Activated CD8-positive, alpha-beta T cell treated with anti-CD3 and anti-CD28 coated beads for 36 hours (primary cell): ENCODE results near the gene UBQLN4. TPM values are rescaled to one million over a fixed set of nuclear protein-coding genes. Genes with fewer than 3 reads are reported as not detected.
"Not testable (repeated sequence)": the region's sequence is repeated elsewhere in the genome, so short reads cannot be mapped to it uniquely, and the experiment has no call there.

Source experiments
- ATAC-seq: fragments of 200-7000 bp; cut with Tn5 transposase; one replicate; pipeline ENCODE4 v1.10.0; 2021; ENCODE audit warnings: mild to moderate bottlenecking, moderate library complexity
- CTCF ChIA-PET: fragments of 350-600 bp; sonication (Branson Sonifier 250); formaldehyde crosslinking; loops from one replicate; lab custom pipeline; 2021; ENCODE audit warnings: antibody characterized with exemption; lab: Charles Lee
- POLR2A ChIA-PET: fragments of 350-600 bp; sonication (Branson Sonifier 250); formaldehyde crosslinking; loops from one replicate; lab custom pipeline; 2021; ENCODE audit warnings: antibody characterized with exemption; lab: Charles Lee
- DNase-seq: peaks from one replicate; pipeline ENCODE4 v3.0.0-alpha.2; 2020
- H3K27ac Mint-ChIP-seq: one replicate; pipeline ENCODE4 v1.8.0; 2021; ENCODE audit warnings: mild to moderate bottlenecking, mixed read lengths
- H3K27me3 Mint-ChIP-seq: one replicate; pipeline ENCODE4 v1.8.0; 2021; ENCODE audit warnings: mixed read lengths
- H3K36me3 Mint-ChIP-seq: one replicate; pipeline ENCODE4 v1.8.0; 2021; ENCODE audit warnings: low read depth, mixed read lengths
- H3K4me1 Mint-ChIP-seq: one replicate; pipeline ENCODE4 v1.8.0; 2021; ENCODE audit warnings: low read depth, mixed read lengths
- H3K4me3 Mint-ChIP-seq: one replicate; pipeline ENCODE4 v1.8.0; 2021; ENCODE audit warnings: mild to moderate bottlenecking, moderate library complexity, mixed read lengths
- H3K9me3 Mint-ChIP-seq: one replicate; pipeline ENCODE4 v1.8.0; 2021; ENCODE audit warnings: mixed read lengths
- CTCF ChIP-seq: fragments of 200-600 bp; IDR thresholded peaks from one replicate; pipeline ENCODE4 v1.8.0; 2022; ENCODE audit warnings: antibody characterized with exemption, mild to moderate bottlenecking
- intact Hi-C: fragments of 100-400 bp; cut with micrococcal nuclease; formaldehyde crosslinking; loops from one replicate; pipeline ENCODE4 v1.10.0; 2022
- total RNA-seq, 2 experiments: library from RNA; stranded (reverse); gene quantifications; one replicate each; pipeline ENCODE4 v1.2.3, GENCODE V29; 2021

UBQLN4 gene
- total RNA-seq, 2 experiments from 2014 or later, result 36.9 to 39.8 TPM

- Mint-ChIP-seq H3K4me3 (no peak overlapping the region), H3K36me3 (peaks cover 35% of the 10 kb centered on the region), H3K4me1 (peaks cover 3% of the 10 kb centered on the region), H3K9me3 (no peaks in the 10 kb centered on the region), H3K27me3 (no peaks in the 10 kb centered on the region), H3K27ac (no peak overlapping the region)
- DNase-seq (no peak), ATAC-seq (no peak)
- intact Hi-C loops, result no loop called here
- POLR2A ChIA-PET, result interaction anchor here (0.6 kb wide), 1 partner anchor 109 kb away, joined by 4 read pairs; no protein-coding TSS in a partner anchor
- CTCF ChIA-PET, result interaction anchor here (0.6 to 1.5 kb wide), 9 partner anchors 8 to 633 kb away, joined by 3 to 4 read pairs (median 3); partner anchors contain the start of genes RAB25 and UBQLN4
- TF ChIP-seq CTCF, result no peak
Measured at GRCh38 chr1:156045076-156045475, 8.5 kb downstream of the UBQLN4 start.

- ATAC-seq, result no peak
- Mint-ChIP-seq H3K27me3 (no peaks in the 10 kb centered on the region), H3K36me3 (peaks cover 27% of the 10 kb centered on the region), H3K27ac (no peak overlapping the region), H3K9me3 (no peaks in the 10 kb centered on the region), H3K4me3 (no peak overlapping the region), H3K4me1 (peaks cover 3% of the 10 kb centered on the region)
- TF ChIP-seq CTCF, result no peak
- intact Hi-C loops, result no loop called here
- POLR2A ChIA-PET, result interaction anchor here (0.8 to 2.1 kb wide), 2 partner anchors 23 to 480 kb away, joined by 3 to 5 read pairs; no protein-coding TSS in a partner anchor
- CTCF ChIA-PET, result no interaction called here
- no peak for DNase-seq
Measured at GRCh38 chr1:156042828-156043227, 10.8 kb downstream of the UBQLN4 start.

GRCh38 chr1:156034991-156035390 lies 18.6 kb downstream of the UBQLN4 start:
- H3K36me3 Mint-ChIP-seq, ATAC-seq, H3K9me3 Mint-ChIP-seq, intact Hi-C loops, H3K27ac Mint-ChIP-seq, H3K27me3 Mint-ChIP-seq, H3K4me1 Mint-ChIP-seq, DNase-seq, H3K4me3 Mint-ChIP-seq, POLR2A ChIA-PET: not testable (repeated sequence)
- CTCF ChIA-PET, result interaction anchor here (1.0 kb wide), 1 partner anchor 10 kb away, joined by 4 read pairs; no protein-coding TSS in a partner anchor

- CTCF ChIA-PET, result interaction anchor here (1.3 kb wide), 1 partner anchor 33 kb away, joined by 5 read pairs; no protein-coding TSS in a partner anchor
- no peaks in the 10 kb centered on the region for H3K4me1 Mint-ChIP-seq
Measured at GRCh38 chr1:156033011-156033410, 20.6 kb downstream of the UBQLN4 start.

GRCh38 chr1:156026588-156026987 lies 27.0 kb downstream of the UBQLN4 start:
- Mint-ChIP-seq H3K27me3 (peaks cover 5% of the 10 kb centered on the region), H3K27ac (no peak overlapping the region), H3K9me3 (no peaks in the 10 kb centered on the region), H3K4me3 (no peak overlapping the region), H3K4me1 (peaks cover 4% of the 10 kb centered on the region), H3K36me3 (no peaks in the 10 kb centered on the region)
- ATAC-seq (peak; percentile 46), DNase-seq (no peak)
- POLR2A ChIA-PET, result no interaction called here
- CTCF ChIA-PET, result interaction anchor here (0.8 to 1.4 kb wide), 6 partner anchors 19 to 104 kb away, joined by 3 to 5 read pairs (median 3); no protein-coding TSS in a partner anchor
- intact Hi-C loops, result no loop called here
- no peak for TF ChIP-seq CTCF

More at GRCh38 chr1:156033011-156033410, 20.6 kb downstream of the UBQLN4 start:
- intact Hi-C loops, result no loop called here
- DNase-seq (no peak), ATAC-seq (no peak)
- POLR2A ChIA-PET, result interaction anchor here (0.5 to 1.1 kb wide), 3 partner anchors 28 to 324 kb away, joined by 3 to 4 read pairs (median 3); no protein-coding TSS in a partner anchor
- Mint-ChIP-seq H3K4me3 (no peak overlapping the region), H3K36me3 (peaks cover 4% of the 10 kb centered on the region), H3K27me3 (no peaks in the 10 kb centered on the region), H3K9me3 (no peaks in the 10 kb centered on the region), H3K27ac (no peak overlapping the region)
- no peak for TF ChIP-seq CTCF
